H1 (cell line): Measurements from ENCODE around the gene LSM6. TPM values are rescaled to one million over a fixed set of nuclear protein-coding genes. Genes with fewer than 3 reads are reported as not detected.

Source experiments
- CTCF ChIA-PET: fragments of 300-600 bp; sonication (Branson Sonifier 250); formaldehyde crosslinking; loops from one replicate; lab custom pipeline; 2021; ENCODE audit not compliant: partially characterized antibody; lab: Charles Lee
- POLR2A ChIA-PET: fragments of 300-600 bp; sonication (Branson Sonifier 250); formaldehyde crosslinking; loops from one replicate; lab custom pipeline; 2021; ENCODE audit warnings: inconsistent platforms; ENCODE audit not compliant: partially characterized antibody; lab: Charles Lee
- DNase-seq, 2 experiments: peaks; one replicate each; pipeline versions ENCODE4 v3.0.0 to v3.0.0-alpha.2; 2010 to 2022; ENCODE audit warnings: low spot score in 2 of 2, low read depth in 1 of 2, mixed read lengths in 1 of 2
- FAIRE-seq: peaks from 2 replicates; lab custom pipeline; 2011; peaks lifted over from hg19 to GRCh38; lab: Jason Lieb, UNC
- H2AFZ ChIP-seq: 2 replicates; pipeline ENCODE4 v1.8.1; 2012; ENCODE audit warnings: low read length, inconsistent platforms
- H2AK5ac ChIP-seq: 2 replicates; pipeline ENCODE4 v1.6.1; 2013; ENCODE audit warnings: low read depth, low read length
- H2BK120ac ChIP-seq: replicated peaks from 2 replicates; pipeline ENCODE3; 2013; ENCODE audit warnings: low read depth, low read length, inconsistent platforms
- H2BK12ac ChIP-seq: 2 replicates; pipeline ENCODE4 v1.6.1; 2013; ENCODE audit warnings: low read depth, low read length
- H2BK15ac ChIP-seq: 2 replicates; pipeline ENCODE4 v1.6.1; 2013; ENCODE audit warnings: low read length
- H2BK20ac ChIP-seq: 2 replicates; pipeline ENCODE4 v1.6.1; 2013; ENCODE audit warnings: low read length
- H2BK5ac ChIP-seq: 2 replicates; pipeline ENCODE4 v1.6.1; 2013; ENCODE audit warnings: low read depth, low read length
- H3K14ac ChIP-seq: 2 replicates; pipeline ENCODE4 v1.6.1; 2013; ENCODE audit warnings: inconsistent platforms; ENCODE audit not compliant: insufficient read length
- H3K18ac ChIP-seq: 2 replicates; pipeline ENCODE4 v1.6.1; 2013; ENCODE audit warnings: low read length; ENCODE audit errors: extremely low read depth
- H3K23ac ChIP-seq: 2 replicates; pipeline ENCODE4 v1.6.1; 2013; ENCODE audit warnings: inconsistent platforms; ENCODE audit not compliant: insufficient read length
- H3K23me2 ChIP-seq: 2 replicates; pipeline ENCODE4 v1.6.1; 2013; ENCODE audit warnings: low read depth, low read length
- H3K27ac ChIP-seq: 2 replicates; pipeline ENCODE4 v1.6.1; 2011; ENCODE audit warnings: low read depth, low read length, inconsistent platforms
- H3K27me3 ChIP-seq, 4 experiments: replicated peaks in 1 of 4; 1 replicate in 1 of 4; 2 replicates in 3 of 4; pipeline versions ENCODE4 v1.6.1 to v1.8.1; 2011 to 2013; ENCODE audit warnings: low read length in 3 of 4, mild to moderate bottlenecking in 3 of 4, inconsistent platforms in 2 of 4, mixed read lengths in 2 of 4, moderate library complexity in 1 of 4; ENCODE audit not compliant: control insufficient read depth in 3 of 4, insufficient read depth in 3 of 4; ENCODE audit errors: extremely low read depth in 1 of 4
- H3K36me3 ChIP-seq, 4 experiments: 2 replicates each; pipeline versions ENCODE4 v1.6.1 to v1.8.1; 2011 to 2013; ENCODE audit warnings: mild to moderate bottlenecking in 4 of 4, low read length in 3 of 4, moderate library complexity in 2 of 4, control low read depth in 1 of 4, inconsistent platforms in 1 of 4; ENCODE audit not compliant: insufficient read depth in 4 of 4, control insufficient read depth in 2 of 4
- H3K4ac ChIP-seq: replicated peaks from 2 replicates; pipeline ENCODE3; 2013; ENCODE audit warnings: low read length, low read depth, mixed read lengths, inconsistent platforms; ENCODE audit not compliant: insufficient read length
- H3K4me1 ChIP-seq, 4 experiments: replicated peaks in 1 of 4; 1 replicate in 1 of 4; 2 replicates in 3 of 4; pipeline versions ENCODE4 v1.6.1 to v1.8.1; 2011 to 2013; ENCODE audit warnings: low read length in 3 of 4, inconsistent platforms in 2 of 4, mixed read lengths in 1 of 4; ENCODE audit not compliant: insufficient read depth in 4 of 4, control insufficient read depth in 3 of 4
- H3K4me2 ChIP-seq, 2 experiments: 2 replicates each; pipeline versions ENCODE4 v1.6.1 to v1.8.1; 2011 to 2013; ENCODE audit warnings: low read depth in 2 of 2, low read length in 2 of 2, control low read depth in 1 of 2, inconsistent platforms in 1 of 2, mild to moderate bottlenecking in 1 of 2; ENCODE audit not compliant: insufficient read depth in 1 of 2
- H3K4me3 ChIP-seq, 4 experiments: fragments of 200-600, 300-600 bp in 1 of 4; sonication (generic), shearing (Covaris generic), sonication (Bioruptor Twin) in 1 of 4; 2 replicates each; pipeline versions ENCODE4 v1.5.1 to v1.8.1; 2011 to 2016; ENCODE audit warnings: low read length in 4 of 4, low read depth in 3 of 4, control low read depth in 2 of 4, inconsistent platforms in 2 of 4, mild to moderate bottlenecking in 2 of 4, mixed read lengths in 1 of 4, moderate library complexity in 1 of 4; ENCODE audit not compliant: insufficient read depth in 2 of 4; ENCODE audit errors: extremely low read depth in 1 of 4
- H3K56ac ChIP-seq: replicated peaks from 2 replicates; pipeline ENCODE3; 2013; ENCODE audit warnings: low read depth, mild to moderate bottlenecking, mixed read lengths, low read length, inconsistent platforms; ENCODE audit not compliant: insufficient read length
- H3K79me1 ChIP-seq: 2 replicates; pipeline ENCODE4 v1.6.1; 2013; ENCODE audit warnings: low read depth, low read length, control low read depth
- H3K79me2 ChIP-seq, 2 experiments: 2 replicates each; pipeline versions ENCODE4 v1.6.1 to v1.8.1; 2012 to 2013; ENCODE audit warnings: low read length in 2 of 2, mild to moderate bottlenecking in 2 of 2, inconsistent platforms in 1 of 2; ENCODE audit not compliant: insufficient read depth in 2 of 2, control insufficient read depth in 1 of 2
- H3K9ac ChIP-seq, 4 experiments: replicated peaks in 1 of 4; 1 replicate in 1 of 4; 2 replicates in 3 of 4; pipeline versions ENCODE4 v1.6.1 to v1.8.1; 2011 to 2013; ENCODE audit warnings: low read depth in 3 of 4, low read length in 3 of 4, control low read depth in 2 of 4, mild to moderate bottlenecking in 2 of 4, moderate library complexity in 2 of 4, inconsistent platforms in 1 of 4; ENCODE audit errors: extremely low read depth in 1 of 4
- H3K9me3 ChIP-seq, 2 experiments: 2 replicates each; pipeline versions ENCODE4 v1.6.1 to v1.8.1; 2012 to 2013; ENCODE audit warnings: mild to moderate bottlenecking in 2 of 2, moderate library complexity in 2 of 2, control low read depth in 1 of 2, inconsistent platforms in 1 of 2, low read depth in 1 of 2, low read length in 1 of 2, mixed read lengths in 1 of 2; ENCODE audit not compliant: insufficient read depth in 2 of 2
- H4K20me1 ChIP-seq, 2 experiments: replicated peaks in 1 of 2; 2 replicates each; pipeline versions ENCODE3 to v1.8.1; 2011 to 2013; ENCODE audit warnings: inconsistent platforms in 2 of 2, low read length in 2 of 2, mild to moderate bottlenecking in 1 of 2; ENCODE audit not compliant: insufficient read depth in 2 of 2, control insufficient read depth in 1 of 2
- H4K5ac ChIP-seq: 2 replicates; pipeline ENCODE4 v1.6.1; 2013; ENCODE audit warnings: low read length, low read depth, mixed read lengths, inconsistent platforms; ENCODE audit not compliant: insufficient read length
- H4K8ac ChIP-seq: 2 replicates; pipeline ENCODE4 v1.8.0; 2013; ENCODE audit warnings: mild to moderate bottlenecking, moderate library complexity, low read length, inconsistent platforms; ENCODE audit not compliant: insufficient read depth; ENCODE audit errors: extremely low read depth
- H4K91ac ChIP-seq: replicated peaks from 2 replicates; pipeline ENCODE3; 2013; ENCODE audit warnings: low read length, mixed read lengths, inconsistent platforms; ENCODE audit not compliant: insufficient read length
- CREB1 ChIP-seq: IDR thresholded peaks from 2 replicates; pipeline ENCODE4 v1.6.1; 2012; ENCODE audit warnings: inconsistent platforms
- GABPA ChIP-seq: IDR thresholded peaks from 2 replicates; pipeline ENCODE4 v1.6.1; 2011; ENCODE audit warnings: mild to moderate bottlenecking, low read length, moderate library complexity, borderline replicate concordance; ENCODE audit not compliant: insufficient read depth
- NRF1 ChIP-seq: IDR thresholded peaks from 2 replicates; pipeline ENCODE4 v1.6.1; 2011; ENCODE audit warnings: mild to moderate bottlenecking, low read depth, low read length, improper control_type of control experiment
- RXRA ChIP-seq: IDR thresholded peaks from 2 replicates; pipeline ENCODE4 v1.6.1; 2011; ENCODE audit warnings: low read depth, mild to moderate bottlenecking, low read length, moderate library complexity; ENCODE audit not compliant: insufficient read depth
- SRF ChIP-seq: IDR thresholded peaks from 2 replicates; pipeline ENCODE4 v1.6.1; 2011; ENCODE audit warnings: mild to moderate bottlenecking, low read depth, low read length, moderate library complexity
- TCF12 ChIP-seq: IDR thresholded peaks from 2 replicates; pipeline ENCODE4 v1.6.1; 2011; ENCODE audit warnings: low read depth, mild to moderate bottlenecking, low read length
- YY1 ChIP-seq: IDR thresholded peaks from 2 replicates; pipeline ENCODE4 v1.6.1; 2011; ENCODE audit warnings: low read depth, mild to moderate bottlenecking, low read length
- polyA plus RNA-seq, 7 experiments: library from polyadenylated mRNA; depleted of rRNA in 3 of 7; stranded (reverse) in 5 of 7; unstranded in 2 of 7; fragments of >200 nt in 5 of 7; fragments of 200-250 nt in 2 of 7; gene quantifications; 1 replicate in 5 of 7; 2 replicates in 1 of 7; 4 replicates in 1 of 7; pipeline versions ENCODE4 v1.2.1 to v1.2.3, GENCODE V29; 2011 to 2013; ENCODE audit warnings: missing spikeins in 2 of 7, mixed read lengths in 2 of 7
- total RNA-seq: library from RNA; stranded (reverse); fragmentation: NEBNext Ultra II Directional; extraction: Animal tissue kit (Norgen Biotek cat#: 25700); gene quantifications from 2 replicates; pipeline ENCODE4 v1.2.1, GENCODE V29; 2021
- TF ChIP-seq, protein P1 (sequence below), 3 experiments: IDR thresholded peaks; 1 replicate in 2 of 3; 2 replicates in 1 of 3; pipeline versions ENCODE4 v1.5.1 to v1.6.1; 2011; ENCODE audit warnings: low read length in 3 of 3, mild to moderate bottlenecking in 3 of 3, inconsistent platforms in 2 of 3, low read depth in 1 of 3, moderate library complexity in 1 of 3; ENCODE audit not compliant: insufficient read depth in 1 of 3; ENCODE audit errors: control extremely low read depth in 1 of 3

The LSM6 gene
- total and polyA plus RNA-seq, 2 of the 8 experiments (the other 6 are each of a cell fraction or from before 2014, with no cell fraction given): 40.2 to 63.4 TPM

GRCh38 chr4:146161243-146161642 is 14.3 kb upstream of the LSM6 start:
- Histone ChIP-seq H3K36me3 (no peaks in the 10 kb centered on the region), H3K18ac (no peak overlapping the region), H3K4me1 (no peaks in the 10 kb centered on the region), H2AFZ (no peak overlapping the region), H3K9ac (no peak overlapping the region), H3K23me2 (no peaks in the 10 kb centered on the region), H2BK20ac (no peak overlapping the region), H2BK12ac (no peak overlapping the region), H4K91ac (no peak overlapping the region), H3K9me3 (no peaks in the 10 kb centered on the region), H3K27ac (no peak overlapping the region), H2BK120ac (no peak overlapping the region), H3K27me3 (no peaks in the 10 kb centered on the region), H3K79me2 (no peaks in the 10 kb centered on the region), H2BK5ac (no peak overlapping the region), H3K14ac (no peak overlapping the region), H3K79me1 (no peaks in the 10 kb centered on the region), H2BK15ac (no peak overlapping the region), H3K56ac (no peak overlapping the region), H2AK5ac (no peak overlapping the region), H3K23ac (no peak overlapping the region), H3K4me2 (no peak overlapping the region), H3K4me3 (no peak overlapping the region), H4K8ac (no peak overlapping the region), H4K20me1 (no peaks in the 10 kb centered on the region), H3K4ac (no peak overlapping the region), H4K5ac (no peak overlapping the region)
- ChIA-PET CTCF (no interaction called here), POLR2A (no interaction called here)
- DNase-seq (no peak), FAIRE-seq (no peak)
- TF ChIP-seq, protein P1, sequence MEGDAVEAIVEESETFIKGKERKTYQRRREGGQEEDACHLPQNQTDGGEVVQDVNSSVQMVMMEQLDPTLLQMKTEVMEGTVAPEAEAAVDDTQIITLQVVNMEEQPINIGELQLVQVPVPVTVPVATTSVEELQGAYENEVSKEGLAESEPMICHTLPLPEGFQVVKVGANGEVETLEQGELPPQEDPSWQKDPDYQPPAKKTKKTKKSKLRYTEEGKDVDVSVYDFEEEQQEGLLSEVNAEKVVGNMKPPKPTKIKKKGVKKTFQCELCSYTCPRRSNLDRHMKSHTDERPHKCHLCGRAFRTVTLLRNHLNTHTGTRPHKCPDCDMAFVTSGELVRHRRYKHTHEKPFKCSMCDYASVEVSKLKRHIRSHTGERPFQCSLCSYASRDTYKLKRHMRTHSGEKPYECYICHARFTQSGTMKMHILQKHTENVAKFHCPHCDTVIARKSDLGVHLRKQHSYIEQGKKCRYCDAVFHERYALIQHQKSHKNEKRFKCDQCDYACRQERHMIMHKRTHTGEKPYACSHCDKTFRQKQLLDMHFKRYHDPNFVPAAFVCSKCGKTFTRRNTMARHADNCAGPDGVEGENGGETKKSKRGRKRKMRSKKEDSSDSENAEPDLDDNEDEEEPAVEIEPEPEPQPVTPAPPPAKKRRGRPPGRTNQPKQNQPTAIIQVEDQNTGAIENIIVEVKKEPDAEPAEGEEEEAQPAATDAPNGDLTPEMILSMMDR (IDR thresholded peaks at IDR 0.05; ENCODE audit: control extremely low read depth in 1 of 3, insufficient read depth in 1 of 3, low read depth in 1 of 3, low read length in 3 of 3): no peak
- no peak for TF ChIP-seq CREB1
- TF ChIP-seq SRF: no peak
- no peak for TF ChIP-seq TCF12
- TF ChIP-seq YY1: no peak
- no peak for TF ChIP-seq GABPA
- no peak for TF ChIP-seq RXRA
- TF ChIP-seq NRF1: no peak
